A549 (cell line): ENCODE results near the gene RHOBTB1.
A peak's percentile ranks its signal among the peaks of the same experiment; 100 is the strongest.

Experiments used
- FOSL2 ChIP-seq, 2 experiments: fragments of 450-650 bp in 1 of 2; fragments of >200 bp in 1 of 2; sonication (Bioruptor Twin) in 1 of 2; formaldehyde crosslinking; IDR thresholded peaks; 2 replicates each; pipeline versions ENCODE4 v1.5.0 to v1.6.1; 2016 to 2020; ENCODE audit warnings: mild to moderate bottlenecking in 1 of 2, moderate library complexity in 1 of 2
- KDM1A ChIP-seq: fragments of 200-600 bp; sonication (generic); IDR thresholded peaks from 2 replicates; pipeline ENCODE4 v1.6.1; 2016; ENCODE audit warnings: low read depth, mild to moderate bottlenecking
- MAZ ChIP-seq: fragments of 150-350 bp; IDR thresholded peaks from 2 replicates; pipeline ENCODE4 v1.6.1; 2014; ENCODE audit warnings: antibody characterized with exemption, low read depth, low read length, borderline replicate concordance
- POLR2A ChIP-seq: IDR thresholded peaks from 2 replicates; pipeline ENCODE4 v1.6.1; 2012; ENCODE audit warnings: mild to moderate bottlenecking, low read length
- TF ChIP-seq, protein P1 (sequence below): fragments of >200 bp; sonication (Bioruptor Twin); formaldehyde crosslinking; IDR thresholded peaks from 3 replicates; pipeline ENCODE4 v1.5.1; 2016

DNA sequence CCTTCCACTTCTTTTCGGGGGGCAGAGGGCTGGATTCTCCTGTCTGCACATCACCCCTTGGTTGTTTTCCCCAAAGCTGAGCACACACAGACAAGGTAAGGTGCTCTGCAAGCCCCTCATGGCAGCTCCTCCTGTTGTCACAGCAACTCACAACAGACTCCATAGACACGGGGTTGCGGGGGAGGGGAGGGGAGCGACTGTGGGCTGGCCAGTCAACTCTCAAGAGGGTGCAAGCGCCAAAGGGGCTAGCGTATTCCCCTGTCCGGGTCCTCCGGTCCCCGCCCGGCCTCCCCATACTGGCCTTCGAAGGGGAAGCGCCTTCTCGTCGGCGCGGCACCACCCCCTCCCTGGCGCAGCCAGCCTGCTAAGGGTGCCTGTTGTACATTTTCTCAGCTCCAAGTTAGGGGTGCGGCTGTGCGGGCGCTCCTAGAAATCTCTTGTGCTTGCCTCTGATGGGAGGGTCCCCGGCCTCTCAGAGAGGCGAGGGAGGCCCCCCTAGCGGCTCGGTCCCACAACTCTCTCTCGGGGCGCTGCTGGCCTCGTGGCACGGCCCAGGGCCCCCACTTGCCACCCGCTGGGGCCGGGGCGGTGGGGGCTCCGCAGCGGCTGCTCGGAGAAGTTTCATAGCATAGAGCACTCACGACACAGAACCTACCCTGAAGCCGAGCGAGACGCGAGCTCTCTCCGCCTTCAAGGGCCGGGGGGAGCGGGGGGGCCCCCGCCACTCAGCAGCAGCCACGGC is 498 bp downstream of the RHOBTB1 start:
- TF ChIP-seq MAZ (no peak), FOSL2 (IDR thresholded peaks at IDR 0.05) (no peak), FOSL2 (CRISPR knock-in tag; IDR thresholded peaks at IDR 0.05) (no peak), KDM1A (no peak), POLR2A (peak; percentile 14; the same call in 1 of the 2 replicates)
- TF ChIP-seq, protein P1, sequence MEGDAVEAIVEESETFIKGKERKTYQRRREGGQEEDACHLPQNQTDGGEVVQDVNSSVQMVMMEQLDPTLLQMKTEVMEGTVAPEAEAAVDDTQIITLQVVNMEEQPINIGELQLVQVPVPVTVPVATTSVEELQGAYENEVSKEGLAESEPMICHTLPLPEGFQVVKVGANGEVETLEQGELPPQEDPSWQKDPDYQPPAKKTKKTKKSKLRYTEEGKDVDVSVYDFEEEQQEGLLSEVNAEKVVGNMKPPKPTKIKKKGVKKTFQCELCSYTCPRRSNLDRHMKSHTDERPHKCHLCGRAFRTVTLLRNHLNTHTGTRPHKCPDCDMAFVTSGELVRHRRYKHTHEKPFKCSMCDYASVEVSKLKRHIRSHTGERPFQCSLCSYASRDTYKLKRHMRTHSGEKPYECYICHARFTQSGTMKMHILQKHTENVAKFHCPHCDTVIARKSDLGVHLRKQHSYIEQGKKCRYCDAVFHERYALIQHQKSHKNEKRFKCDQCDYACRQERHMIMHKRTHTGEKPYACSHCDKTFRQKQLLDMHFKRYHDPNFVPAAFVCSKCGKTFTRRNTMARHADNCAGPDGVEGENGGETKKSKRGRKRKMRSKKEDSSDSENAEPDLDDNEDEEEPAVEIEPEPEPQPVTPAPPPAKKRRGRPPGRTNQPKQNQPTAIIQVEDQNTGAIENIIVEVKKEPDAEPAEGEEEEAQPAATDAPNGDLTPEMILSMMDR: no peak
